Upper lobe of left lung (tissue), 6 donors: ENCODE results near the gene TMEM178B. TPM values are rescaled to one million over a fixed set of nuclear protein-coding genes. Genes with fewer than 3 reads are reported as not detected.
"Not testable (repeated sequence)": the region's sequence is repeated elsewhere in the genome, so short reads cannot be mapped to it uniquely, and the experiment has no call there.

ENCODE experiments used
- ATAC-seq, 2 donors: fragments of 200-7000 bp; cut with Tn5 transposase; one replicate each; pipeline ENCODE4 v1.9.1; 2022; ENCODE audit warnings: mild to moderate bottlenecking in 2 of 2, moderate library complexity in 2 of 2; ENCODE audit not compliant: low FRiP score in 2 of 2
- DNase-seq, 2 donors: peaks; one replicate each; pipeline ENCODE4 v3.0.0-alpha.2; 2019 to 2020
- H3K27ac ChIP-seq, 4 donors: fragments of 200-600 bp; sonication (generic); one replicate each; pipeline ENCODE4 v1.5.1; 2016 to 2019
- H3K27me3 ChIP-seq, 4 donors: fragments of 200-600 bp; sonication (generic); one replicate each; pipeline ENCODE4 v1.5.1; 2017 to 2019
- H3K36me3 ChIP-seq, 4 donors: fragments of 200-600 bp; sonication (generic); one replicate each; pipeline ENCODE4 v1.5.1; 2016 to 2019
- H3K4me1 ChIP-seq, 4 donors: fragments of 200-600 bp; sonication (generic); one replicate each; pipeline ENCODE4 v1.5.1; 2018 to 2019
- H3K4me3 ChIP-seq, 4 donors: fragments of 200-600 bp; sonication (generic); one replicate each; pipeline ENCODE4 v1.5.1; 2017 to 2019; ENCODE audit warnings: mild to moderate bottlenecking in 2 of 4, moderate library complexity in 1 of 4
- H3K9me3 ChIP-seq, 4 donors: fragments of 200-600 bp; sonication (generic); one replicate each; pipeline ENCODE4 v1.5.1; 2018 to 2019
- CTCF ChIP-seq, 6 experiments: fragments of 450-650 bp in 4 of 6; fragments of 200-600 bp in 2 of 6; sonication (generic) in 2 of 6; IDR thresholded peaks; one replicate each; pipeline ENCODE4 v1.5.1; 2016 to 2019; ENCODE audit warnings: antibody characterized with exemption in 6 of 6
- EP300 ChIP-seq, 4 donors: sonication (generic); formaldehyde crosslinking; IDR thresholded peaks; one replicate each; pipeline ENCODE4 v1.5.1; 2017; ENCODE audit warnings: antibody characterized with exemption in 4 of 4, control low read depth in 2 of 4
- POLR2A ChIP-seq, 4 donors: fragments of 450-650 bp; IDR thresholded peaks; one replicate each; pipeline ENCODE4 v1.5.1; 2016 to 2017; ENCODE audit warnings: antibody characterized with exemption in 4 of 4, mild to moderate bottlenecking in 2 of 4
- POLR2AphosphoS5 ChIP-seq, 2 donors: sonication (generic); formaldehyde crosslinking; IDR thresholded peaks; one replicate each; pipeline ENCODE4 v1.5.1; 2017; ENCODE audit warnings: antibody characterized with exemption in 2 of 2
- WGBS, 2 donors: methylation state at CpG; one replicate each; pipeline ENCODE4 v1.1.5; 2017 to 2018; 5-methylcytosine and 5-hydroxymethylcytosine counted together
- total RNA-seq, 6 donors: library from RNA; depleted of rRNA in 4 of 6; stranded (reverse); fragments of >200 nt in 4 of 6; gene quantifications; one replicate each; pipeline versions ENCODE4 v1.1.0 to v1.2.1, GENCODE V29; 2016 to 2021
- donor health status: DM: no; HTN: no; CAD: no; lungs with moderate emphysema.
- donor health status: DM: no; HTN: yes; CAD: no; lungs with severe emphysema.

TMEM178B gene
- total RNA-seq, 6 donors from 2014 or later = under 0.01 to 1.4 (median 0.32) TPM

- H3K9me3 ChIP-seq = no peaks in the 10 kb centered on the region
- no peak for DNase-seq
- H3K36me3 ChIP-seq = no peaks in the 10 kb centered on the region
- no peaks in the 10 kb centered on the region for H3K27me3 ChIP-seq
- H3K27ac ChIP-seq = no peak overlapping the region
- TF ChIP-seq EP300 (IDR thresholded peaks at IDR 0.05) (no peak), POLR2A (IDR thresholded peaks at IDR 0.05) (no peak), CTCF (IDR thresholded peaks at IDR 0.05) (no peak), POLR2AphosphoS5 (IDR thresholded peaks at IDR 0.05) (no peak)
- WGBS, 2 donors = 74 to 76% methylated on average over 2 of the region's 2 CpGs
- no peak for ATAC-seq
- no peak overlapping the region for H3K4me3 ChIP-seq
- no peaks in the 10 kb centered on the region for H3K4me1 ChIP-seq
These were observed 40.3 kb downstream of the TMEM178B start for GRCh38 chr7:141114029-141114664.

GRCh38 chr7:141115965-141116364 is 42.1 kb downstream of the TMEM178B start:
- WGBS, 2 donors = 65 to 69% methylated on average over 3 of the region's 3 CpGs
- Histone ChIP-seq H3K4me1 (no peaks in the 10 kb centered on the region), H3K27me3 (no peaks in the 10 kb centered on the region), H3K4me3 (no peak overlapping the region), H3K36me3 (no peaks in the 10 kb centered on the region), H3K27ac (no peak overlapping the region), H3K9me3 (no peaks in the 10 kb centered on the region)
- no peak for TF ChIP-seq EP300 (IDR thresholded peaks at IDR 0.05)
- no peak for TF ChIP-seq POLR2A (IDR thresholded peaks at IDR 0.05)
- TF ChIP-seq CTCF (IDR thresholded peaks at IDR 0.05) = no peak
- TF ChIP-seq POLR2AphosphoS5 (IDR thresholded peaks at IDR 0.05) = no peak
- ATAC-seq (no peak), DNase-seq (no peak)

GRCh38 chr7:141116661-141117060 is 42.8 kb downstream of the TMEM178B start:
- H3K4me3 ChIP-seq, H3K27me3 ChIP-seq, H3K4me1 ChIP-seq, H3K9me3 ChIP-seq, DNase-seq, ATAC-seq, H3K36me3 ChIP-seq, H3K27ac ChIP-seq: not testable (repeated sequence)
- 91 to 100% methylated on average over 2 of the region's 2 CpGs for WGBS, 2 donors

GRCh38 chr7:141118767-141119166 is 44.9 kb downstream of the TMEM178B start:
- Histone ChIP-seq H3K4me3 (no peak overlapping the region), H3K9me3 (no peaks in the 10 kb centered on the region), H3K4me1 (no peaks in the 10 kb centered on the region), H3K27ac (no peak overlapping the region), H3K27me3 (no peaks in the 10 kb centered on the region), H3K36me3 (no peaks in the 10 kb centered on the region)
- no peak for ATAC-seq
- TF ChIP-seq POLR2AphosphoS5 (IDR thresholded peaks at IDR 0.05) (no peak), EP300 (IDR thresholded peaks at IDR 0.05) (no peak), CTCF (IDR thresholded peaks at IDR 0.05) (no peak), POLR2A (IDR thresholded peaks at IDR 0.05) (no peak)
- 60 to 65% methylated on average over 6 of the region's 6 CpGs for WGBS, 2 donors
- DNase-seq = no peak

- WGBS, 2 donors = 92 to 96% methylated on average over 4 of the region's 4 CpGs
- TF ChIP-seq CTCF (IDR thresholded peaks at IDR 0.05) (no peak), POLR2AphosphoS5 (IDR thresholded peaks at IDR 0.05) (no peak), POLR2A (IDR thresholded peaks at IDR 0.05) (no peak), EP300 (IDR thresholded peaks at IDR 0.05) (no peak)
- H3K4me1 ChIP-seq = no peaks in the 10 kb centered on the region
- ATAC-seq (no peak), DNase-seq (no peak)
- H3K27me3 ChIP-seq = no peaks in the 10 kb centered on the region
- no peaks in the 10 kb centered on the region for H3K36me3 ChIP-seq
- no peak overlapping the region for H3K27ac ChIP-seq
- no peak overlapping the region for H3K4me3 ChIP-seq
- no peaks in the 10 kb centered on the region for H3K9me3 ChIP-seq
These were observed 45.3 kb downstream of the TMEM178B start for GRCh38 chr7:141119187-141119586.
